Erythroblast (primary cell): Measurements from ENCODE around the gene NUAK1.

Source experiments
- DNase-seq, 2 experiments: peaks; one replicate each; lab custom pipeline; 2025; lab: John Stamatoyannopoulos, UW
- GATA1 ChIP-seq: IDR thresholded peaks from 2 replicates; pipeline ENCODE4 v1.6.1; 2011; ENCODE audit warnings: low read depth, mild to moderate bottlenecking, control low read depth, low read length, moderate library complexity
- POLR2A ChIP-seq: IDR thresholded peaks from 2 replicates; pipeline ENCODE4 v1.6.1; 2011; ENCODE audit warnings: mild to moderate bottlenecking, low read length

Gene NUAK1

DNA sequence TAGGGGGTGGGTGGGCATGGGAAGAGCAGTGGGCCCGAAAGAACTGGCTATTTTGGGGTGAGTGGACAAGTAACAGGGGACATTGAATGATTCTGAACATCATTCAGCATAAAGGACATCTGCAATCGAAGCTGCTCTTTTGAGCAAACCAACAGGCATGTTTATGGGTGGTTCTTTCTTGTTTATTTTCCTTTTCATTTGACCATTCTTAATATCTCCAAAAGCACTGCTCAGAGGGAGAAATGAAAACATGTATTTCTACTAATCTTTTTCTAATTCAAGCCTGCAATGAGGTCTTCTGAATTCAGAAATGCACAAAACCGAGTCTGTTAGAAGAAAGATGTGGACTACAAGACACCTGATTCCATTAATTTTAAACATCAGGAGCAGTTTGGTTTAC is 54.0 kb downstream of the NUAK1 start:
- no peak for DNase-seq
- no peak for TF ChIP-seq POLR2A
- no peak for TF ChIP-seq GATA1

DNA sequence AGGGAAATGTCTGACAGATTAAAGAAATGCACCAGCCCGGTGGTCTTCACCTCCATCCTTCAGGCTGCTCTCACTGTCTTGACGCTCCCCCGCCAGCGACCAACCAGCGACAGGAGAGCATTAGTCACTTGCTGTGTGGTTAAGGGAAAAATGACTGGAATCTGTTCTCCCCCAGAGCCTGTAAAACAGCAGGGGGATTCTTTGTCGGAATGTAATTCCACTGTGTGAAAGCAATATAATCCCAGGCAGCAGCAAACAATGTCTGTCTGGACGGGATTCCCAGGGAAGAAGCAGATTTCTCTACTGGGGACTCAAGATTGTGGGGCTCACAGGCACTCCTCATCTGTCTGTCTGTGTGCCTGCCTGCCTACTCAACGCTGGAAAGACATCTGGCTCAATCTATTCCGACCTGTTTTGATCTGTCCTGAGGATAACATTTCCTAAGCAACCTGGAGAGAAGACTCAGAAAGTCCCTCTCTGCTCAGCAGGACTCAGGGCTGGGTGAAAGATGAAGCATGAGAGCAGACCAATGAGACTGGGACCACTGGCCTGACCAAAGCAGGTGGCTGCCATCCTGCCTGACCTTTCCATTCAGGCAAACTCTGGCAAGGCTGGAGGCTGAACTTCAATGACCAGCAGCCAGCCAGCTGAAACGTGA is 54.6 kb downstream of the NUAK1 start:
- DNase-seq, result no peak
- TF ChIP-seq GATA1, result no peak
- no peak for TF ChIP-seq POLR2A

DNA sequence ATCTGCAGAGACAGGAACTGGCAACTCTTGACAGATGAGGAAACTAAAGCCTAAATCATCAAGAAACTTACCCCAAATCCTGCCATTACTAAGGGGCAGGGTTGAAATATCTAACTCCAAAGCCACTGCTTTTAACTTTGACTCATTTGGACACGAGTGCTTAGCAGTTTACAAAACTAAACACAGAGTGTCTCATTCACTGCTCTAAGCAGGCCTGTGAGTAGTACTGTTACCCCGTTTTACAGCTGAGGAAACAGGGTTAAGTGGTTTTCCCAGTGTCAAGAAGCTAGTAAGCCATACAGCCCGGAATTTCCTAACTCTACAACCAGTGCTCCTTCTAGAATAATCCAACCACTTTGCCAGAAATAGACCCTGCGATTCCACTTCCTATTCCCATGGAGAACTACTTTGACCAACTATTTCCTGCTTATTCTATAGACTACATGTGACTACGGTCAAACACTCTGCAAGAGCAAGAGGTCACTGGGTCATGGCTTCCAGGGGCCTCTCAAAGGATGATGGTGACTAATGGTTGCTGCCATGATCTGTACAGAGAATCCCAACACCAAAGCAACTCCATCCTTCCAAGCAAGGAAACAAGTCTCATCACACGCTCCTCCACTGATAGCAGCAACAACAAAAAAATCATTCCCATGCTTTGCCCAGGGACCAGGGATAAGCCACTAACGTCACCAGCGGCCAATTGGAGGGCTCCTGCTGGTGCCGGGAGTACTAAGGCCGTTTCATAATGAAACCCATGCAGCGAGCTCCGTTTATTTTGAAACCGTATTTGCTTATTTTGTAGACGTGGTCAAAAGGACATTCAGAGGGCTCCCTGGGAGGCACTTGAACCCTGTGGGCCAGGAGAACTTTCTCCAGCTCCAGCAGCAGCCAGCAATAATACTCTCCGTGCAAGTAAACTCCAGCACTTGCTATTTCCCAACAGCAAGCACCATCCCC is 56.3 kb downstream of the NUAK1 start:
- no peak for DNase-seq
- TF ChIP-seq GATA1 (no peak), POLR2A (no peak)

- no peak for DNase-seq
- TF ChIP-seq GATA1, result no peak
- TF ChIP-seq POLR2A, result no peak
These were observed 57.1 kb downstream of the NUAK1 start for GRCh38 chr12:106081606-106082005.

- TF ChIP-seq GATA1, result no peak
- no peak for TF ChIP-seq POLR2A
- no peak for DNase-seq
These were observed 58.0 kb downstream of the NUAK1 start for GRCh38 chr12:106080791-106081170.

DNA sequence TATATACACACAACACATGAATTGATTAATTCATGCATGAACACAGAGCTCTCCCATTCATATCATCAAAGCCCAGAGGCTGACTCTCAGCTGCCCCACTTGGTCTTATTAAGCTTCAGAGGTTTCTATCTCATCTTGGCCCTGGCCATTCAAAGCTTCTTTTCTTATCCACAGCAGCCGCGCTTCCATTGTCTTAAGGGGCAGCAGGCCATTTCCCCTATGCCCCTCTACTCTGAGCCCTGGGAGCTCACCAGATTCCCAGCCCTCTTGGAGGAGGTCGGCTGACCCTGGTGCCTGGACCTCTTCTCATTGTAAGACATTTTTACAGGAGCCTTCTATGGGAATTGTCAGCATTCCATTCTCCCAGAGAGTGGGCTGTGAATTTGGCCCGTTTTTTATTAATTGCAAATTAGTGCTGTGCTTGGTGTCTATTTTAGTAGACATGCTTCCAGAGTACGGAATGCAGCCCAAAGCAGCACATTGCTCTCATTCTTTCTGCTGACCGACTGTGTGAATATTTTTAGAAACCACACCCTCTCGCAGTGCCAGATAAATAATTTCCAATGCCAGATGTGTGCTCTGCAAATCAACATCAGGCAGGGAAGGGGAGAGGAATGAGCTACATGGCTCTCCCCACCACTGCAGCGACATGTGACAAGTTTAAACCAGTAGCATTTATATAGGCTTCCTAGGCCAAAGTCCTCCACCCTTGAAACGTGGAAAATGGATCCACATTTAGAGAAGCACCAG is 58.5 kb downstream of the NUAK1 start:
- no peak for DNase-seq

DNA sequence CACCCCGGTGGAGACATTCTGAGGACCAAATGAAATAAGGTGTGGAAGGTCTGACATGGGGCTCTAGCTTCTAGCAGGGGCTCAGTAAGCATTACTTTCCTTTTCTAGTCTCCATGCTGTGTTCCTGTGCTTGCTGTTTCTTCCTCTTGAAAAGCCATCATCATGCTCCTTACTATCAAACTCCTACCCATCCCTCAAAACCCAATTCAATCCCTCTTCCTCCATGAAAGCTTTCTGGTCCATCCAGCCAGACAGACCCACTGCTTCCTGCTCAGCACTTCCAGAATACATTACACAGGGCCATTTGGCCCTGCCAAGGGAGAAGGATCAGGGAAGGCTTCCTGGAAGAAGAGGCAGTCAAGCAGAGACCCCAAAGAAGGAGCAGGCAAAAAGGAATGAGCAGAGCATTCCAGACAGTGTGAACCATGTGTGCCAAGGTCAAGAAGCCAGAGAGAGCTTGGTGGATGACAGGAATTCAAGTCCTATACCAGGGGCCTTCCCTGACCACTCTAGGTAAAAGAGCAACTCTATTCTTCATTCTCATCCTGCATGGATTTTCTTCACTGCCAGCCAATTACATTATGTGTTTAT is 59.5 kb downstream of the NUAK1 start:
- no peak for DNase-seq
- TF ChIP-seq POLR2A (no peak), GATA1 (no peak)

More for the DNA sequence above, 58.5 kb downstream of the NUAK1 start:
- TF ChIP-seq GATA1 (no peak), POLR2A (no peak)

GRCh38 chr12:106078358-106079010 is 60.3 kb downstream of the NUAK1 start:
- no peak for TF ChIP-seq GATA1
- TF ChIP-seq POLR2A, result no peak
- DNase-seq, result no peak

GRCh38 chr12:106074706-106075392 is 63.9 kb downstream of the NUAK1 start:
- DNase-seq, result no peak
- TF ChIP-seq POLR2A, result no peak
- no peak for TF ChIP-seq GATA1

DNA sequence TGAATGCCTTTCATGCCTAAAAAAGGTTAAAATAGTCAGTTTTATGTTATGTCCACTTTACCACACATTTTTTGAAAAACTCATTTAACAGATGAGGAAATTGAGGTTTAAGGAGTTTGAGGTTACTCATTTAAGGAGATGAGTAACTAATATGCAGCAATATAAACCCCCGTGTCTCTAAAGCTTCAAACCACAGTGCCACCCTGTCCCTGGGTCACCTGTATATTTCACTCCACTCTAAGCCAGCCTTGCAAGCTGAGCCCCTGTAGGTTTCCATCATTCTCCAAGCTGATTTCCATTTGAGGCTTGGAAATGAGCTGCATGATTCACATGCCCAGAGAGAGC is 64.4 kb downstream of the NUAK1 start:
- DNase-seq, result no peak
- TF ChIP-seq GATA1, result no peak
- TF ChIP-seq POLR2A, result no peak

DNA sequence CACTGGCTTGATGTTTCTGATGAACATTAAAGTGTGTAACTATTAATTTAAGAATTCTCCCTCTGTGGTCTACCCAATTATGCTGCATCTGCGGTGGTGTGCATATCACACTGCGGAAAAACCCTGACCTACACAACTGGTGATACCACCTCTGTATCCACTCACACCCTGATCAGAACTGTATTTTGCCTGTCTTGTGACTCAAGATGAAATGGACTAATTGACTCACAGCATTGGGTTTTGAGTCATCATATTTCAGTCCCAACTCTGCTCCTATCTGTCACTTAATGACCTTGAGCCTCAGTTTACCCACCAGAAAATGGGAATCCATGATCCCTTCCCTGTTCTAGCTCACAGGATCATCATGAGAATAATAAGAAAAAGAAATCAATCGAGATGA is 65.6 kb downstream of the NUAK1 start:
- DNase-seq, result no peak
- TF ChIP-seq POLR2A, result no peak
- TF ChIP-seq GATA1, result no peak

- DNase-seq, result no peak
- no peak for TF ChIP-seq POLR2A
- TF ChIP-seq GATA1, result no peak
These were observed 66.0 kb downstream of the NUAK1 start for GRCh38 chr12:106072751-106073150.
